ENCODE measurements around the gene METTL18.

Gene METTL18

DNA sequence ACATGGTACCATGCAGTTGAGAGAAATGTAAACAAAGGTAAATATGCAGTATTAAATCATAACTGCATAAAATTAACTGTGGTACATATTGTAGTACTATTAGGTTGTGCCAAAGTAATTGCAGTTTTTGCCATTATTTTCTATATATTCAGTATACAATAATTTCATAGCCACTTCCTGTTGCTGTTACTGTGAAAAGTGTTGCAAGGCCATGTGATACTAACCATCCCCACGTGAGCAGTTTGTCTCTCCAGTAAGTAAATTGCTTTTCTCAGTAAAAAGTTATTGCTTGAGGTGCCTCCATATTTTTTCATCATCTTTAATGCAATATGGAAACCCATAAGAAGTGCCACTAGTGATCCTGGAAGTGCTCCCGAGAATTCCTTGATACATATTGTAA, 19.6 kb upstream of the METTL18 start:
- no peak overlapping the region for H3K27ac ChIP-seq (ENCODE audit: extremely low read depth, low read depth, low read length)
- no peak overlapping the region for H3K4me3 ChIP-seq (ENCODE audit: low read depth, low read length)
- no peak for TF ChIP-seq ZFP69B (tag by site-specific recombination; IDR thresholded peaks at IDR 0.05)
- TF ChIP-seq ZNF624 (tag by site-specific recombination; IDR thresholded peaks at IDR 0.05), result no peak
- TF ChIP-seq ZNF214 (tag by site-specific recombination; IDR thresholded peaks at IDR 0.05; ENCODE audit: borderline replicate concordance), result no peak
- TF ChIP-seq, protein P1, sequence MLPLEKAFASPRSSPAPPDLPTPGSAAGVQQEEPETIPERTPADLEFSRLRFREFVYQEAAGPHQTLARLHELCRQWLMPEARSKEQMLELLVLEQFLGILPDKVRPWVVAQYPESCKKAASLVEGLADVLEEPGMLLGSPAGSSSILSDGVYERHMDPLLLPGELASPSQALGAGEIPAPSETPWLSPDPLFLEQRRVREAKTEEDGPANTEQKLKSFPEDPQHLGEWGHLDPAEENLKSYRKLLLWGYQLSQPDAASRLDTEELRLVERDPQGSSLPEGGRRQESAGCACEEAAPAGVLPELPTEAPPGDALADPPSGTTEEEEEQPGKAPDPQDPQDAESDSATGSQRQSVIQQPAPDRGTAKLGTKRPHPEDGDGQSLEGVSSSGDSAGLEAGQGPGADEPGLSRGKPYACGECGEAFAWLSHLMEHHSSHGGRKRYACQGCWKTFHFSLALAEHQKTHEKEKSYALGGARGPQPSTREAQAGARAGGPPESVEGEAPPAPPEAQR (tag by site-specific recombination; IDR thresholded peaks at IDR 0.05), result no peak
- no peak for TF ChIP-seq ZNF10 (tag by site-specific recombination; IDR thresholded peaks at IDR 0.05)
- TF ChIP-seq ZNF138 (tag by site-specific recombination; IDR thresholded peaks at IDR 0.05; ENCODE audit: borderline replicate concordance), result no peak
- TF ChIP-seq, protein P2, sequence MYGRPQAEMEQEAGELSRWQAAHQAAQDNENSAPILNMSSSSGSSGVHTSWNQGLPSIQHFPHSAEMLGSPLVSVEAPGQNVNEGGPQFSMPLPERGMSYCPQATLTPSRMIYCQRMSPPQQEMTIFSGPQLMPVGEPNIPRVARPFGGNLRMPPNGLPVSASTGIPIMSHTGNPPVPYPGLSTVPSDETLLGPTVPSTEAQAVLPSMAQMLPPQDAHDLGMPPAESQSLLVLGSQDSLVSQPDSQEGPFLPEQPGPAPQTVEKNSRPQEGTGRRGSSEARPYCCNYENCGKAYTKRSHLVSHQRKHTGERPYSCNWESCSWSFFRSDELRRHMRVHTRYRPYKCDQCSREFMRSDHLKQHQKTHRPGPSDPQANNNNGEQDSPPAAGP (tag by site-specific recombination; IDR thresholded peaks at IDR 0.05), result no peak
- TF ChIP-seq, protein P3, sequence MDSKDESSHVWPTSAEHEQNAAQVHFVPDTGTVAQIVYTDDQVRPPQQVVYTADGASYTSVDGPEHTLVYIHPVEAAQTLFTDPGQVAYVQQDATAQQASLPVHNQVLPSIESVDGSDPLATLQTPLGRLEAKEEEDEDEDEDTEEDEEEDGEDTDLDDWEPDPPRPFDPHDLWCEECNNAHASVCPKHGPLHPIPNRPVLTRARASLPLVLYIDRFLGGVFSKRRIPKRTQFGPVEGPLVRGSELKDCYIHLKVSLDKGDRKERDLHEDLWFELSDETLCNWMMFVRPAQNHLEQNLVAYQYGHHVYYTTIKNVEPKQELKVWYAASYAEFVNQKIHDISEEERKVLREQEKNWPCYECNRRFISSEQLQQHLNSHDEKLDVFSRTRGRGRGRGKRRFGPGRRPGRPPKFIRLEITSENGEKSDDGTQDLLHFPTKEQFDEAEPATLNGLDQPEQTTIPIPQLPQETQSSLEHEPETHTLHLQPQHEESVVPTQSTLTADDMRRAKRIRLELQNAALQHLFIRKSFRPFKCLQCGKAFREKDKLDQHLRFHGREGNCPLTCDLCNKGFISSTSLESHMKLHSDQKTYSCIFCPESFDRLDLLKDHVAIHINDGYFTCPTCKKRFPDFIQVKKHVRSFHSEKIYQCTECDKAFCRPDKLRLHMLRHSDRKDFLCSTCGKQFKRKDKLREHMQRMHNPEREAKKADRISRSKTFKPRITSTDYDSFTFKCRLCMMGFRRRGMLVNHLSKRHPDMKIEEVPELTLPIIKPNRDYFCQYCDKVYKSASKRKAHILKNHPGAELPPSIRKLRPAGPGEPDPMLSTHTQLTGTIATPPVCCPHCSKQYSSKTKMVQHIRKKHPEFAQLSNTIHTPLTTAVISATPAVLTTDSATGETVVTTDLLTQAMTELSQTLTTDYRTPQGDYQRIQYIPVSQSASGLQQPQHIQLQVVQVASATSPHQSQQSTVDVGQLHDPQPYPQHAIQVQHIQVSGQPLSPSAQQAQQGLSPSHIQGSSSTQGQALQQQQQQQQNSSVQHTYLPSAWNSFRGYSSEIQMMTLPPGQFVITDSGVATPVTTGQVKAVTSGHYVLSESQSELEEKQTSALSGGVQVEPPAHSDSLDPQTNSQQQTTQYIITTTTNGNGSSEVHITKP (tag by site-specific recombination; IDR thresholded peaks at IDR 0.05), result no peak
- TF ChIP-seq, protein P4, sequence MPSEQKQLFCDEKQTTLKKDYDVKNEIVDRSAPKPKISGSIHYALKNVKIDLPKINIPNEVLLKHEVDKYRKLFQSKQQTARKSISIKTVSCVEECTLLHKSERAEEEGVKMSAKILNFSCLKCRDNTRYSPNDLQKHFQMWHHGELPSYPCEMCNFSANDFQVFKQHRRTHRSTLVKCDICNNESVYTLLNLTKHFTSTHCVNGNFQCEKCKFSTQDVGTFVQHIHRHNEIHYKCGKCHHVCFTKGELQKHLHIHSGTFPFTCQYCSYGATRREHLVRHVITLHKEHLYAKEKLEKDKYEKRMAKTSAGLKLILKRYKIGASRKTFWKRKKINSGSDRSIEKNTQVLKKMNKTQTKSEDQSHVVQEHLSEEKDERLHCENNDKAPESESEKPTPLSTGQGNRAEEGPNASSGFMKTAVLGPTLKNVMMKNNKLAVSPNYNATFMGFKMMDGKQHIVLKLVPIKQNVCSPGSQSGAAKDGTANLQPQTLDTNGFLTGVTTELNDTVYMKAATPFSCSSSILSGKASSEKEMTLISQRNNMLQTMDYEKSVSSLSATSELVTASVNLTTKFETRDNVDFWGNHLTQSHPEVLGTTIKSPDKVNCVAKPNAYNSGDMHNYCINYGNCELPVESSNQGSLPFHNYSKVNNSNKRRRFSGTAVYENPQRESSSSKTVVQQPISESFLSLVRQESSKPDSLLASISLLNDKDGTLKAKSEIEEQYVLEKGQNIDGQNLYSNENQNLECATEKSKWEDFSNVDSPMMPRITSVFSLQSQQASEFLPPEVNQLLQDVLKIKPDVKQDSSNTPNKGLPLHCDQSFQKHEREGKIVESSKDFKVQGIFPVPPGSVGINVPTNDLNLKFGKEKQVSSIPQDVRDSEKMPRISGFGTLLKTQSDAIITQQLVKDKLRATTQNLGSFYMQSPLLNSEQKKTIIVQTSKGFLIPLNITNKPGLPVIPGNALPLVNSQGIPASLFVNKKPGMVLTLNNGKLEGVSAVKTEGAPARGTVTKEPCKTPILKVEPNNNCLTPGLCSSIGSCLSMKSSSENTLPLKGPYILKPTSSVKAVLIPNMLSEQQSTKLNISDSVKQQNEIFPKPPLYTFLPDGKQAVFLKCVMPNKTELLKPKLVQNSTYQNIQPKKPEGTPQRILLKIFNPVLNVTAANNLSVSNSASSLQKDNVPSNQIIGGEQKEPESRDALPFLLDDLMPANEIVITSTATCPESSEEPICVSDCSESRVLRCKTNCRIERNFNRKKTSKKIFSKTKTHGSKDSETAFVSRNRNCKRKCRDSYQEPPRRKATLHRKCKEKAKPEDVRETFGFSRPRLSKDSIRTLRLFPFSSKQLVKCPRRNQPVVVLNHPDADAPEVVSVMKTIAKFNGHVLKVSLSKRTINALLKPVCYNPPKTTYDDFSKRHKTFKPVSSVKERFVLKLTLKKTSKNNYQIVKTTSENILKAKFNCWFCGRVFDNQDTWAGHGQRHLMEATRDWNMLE (tag by site-specific recombination; conservative IDR thresholded peaks at IDR 0.05; ENCODE audit: low read depth), result no peak
- no peak for TF ChIP-seq TCF7L2 (IDR thresholded peaks at IDR 0.05; ENCODE audit: borderline replicate concordance, low read depth, low read length)
- TF ChIP-seq GLI4 (tag by site-specific recombination; IDR thresholded peaks at IDR 0.05), result no peak
- TF ChIP-seq ZNF2 (tag by site-specific recombination; IDR thresholded peaks at IDR 0.05), result no peak
- no peak for TF ChIP-seq ZNF544 (tag by site-specific recombination; IDR thresholded peaks at IDR 0.05)
- TF ChIP-seq, protein P5, sequence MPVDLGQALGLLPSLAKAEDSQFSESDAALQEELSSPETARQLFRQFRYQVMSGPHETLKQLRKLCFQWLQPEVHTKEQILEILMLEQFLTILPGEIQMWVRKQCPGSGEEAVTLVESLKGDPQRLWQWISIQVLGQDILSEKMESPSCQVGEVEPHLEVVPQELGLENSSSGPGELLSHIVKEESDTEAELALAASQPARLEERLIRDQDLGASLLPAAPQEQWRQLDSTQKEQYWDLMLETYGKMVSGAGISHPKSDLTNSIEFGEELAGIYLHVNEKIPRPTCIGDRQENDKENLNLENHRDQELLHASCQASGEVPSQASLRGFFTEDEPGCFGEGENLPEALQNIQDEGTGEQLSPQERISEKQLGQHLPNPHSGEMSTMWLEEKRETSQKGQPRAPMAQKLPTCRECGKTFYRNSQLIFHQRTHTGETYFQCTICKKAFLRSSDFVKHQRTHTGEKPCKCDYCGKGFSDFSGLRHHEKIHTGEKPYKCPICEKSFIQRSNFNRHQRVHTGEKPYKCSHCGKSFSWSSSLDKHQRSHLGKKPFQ (tag by site-specific recombination; IDR thresholded peaks at IDR 0.05), result no peak
- no peak for TF ChIP-seq WT1 (tag by site-specific recombination; IDR thresholded peaks at IDR 0.05)
- TF ChIP-seq ZNF433 (tag by site-specific recombination; IDR thresholded peaks at IDR 0.05; ENCODE audit: low read depth), result no peak
- TF ChIP-seq, protein P6, sequence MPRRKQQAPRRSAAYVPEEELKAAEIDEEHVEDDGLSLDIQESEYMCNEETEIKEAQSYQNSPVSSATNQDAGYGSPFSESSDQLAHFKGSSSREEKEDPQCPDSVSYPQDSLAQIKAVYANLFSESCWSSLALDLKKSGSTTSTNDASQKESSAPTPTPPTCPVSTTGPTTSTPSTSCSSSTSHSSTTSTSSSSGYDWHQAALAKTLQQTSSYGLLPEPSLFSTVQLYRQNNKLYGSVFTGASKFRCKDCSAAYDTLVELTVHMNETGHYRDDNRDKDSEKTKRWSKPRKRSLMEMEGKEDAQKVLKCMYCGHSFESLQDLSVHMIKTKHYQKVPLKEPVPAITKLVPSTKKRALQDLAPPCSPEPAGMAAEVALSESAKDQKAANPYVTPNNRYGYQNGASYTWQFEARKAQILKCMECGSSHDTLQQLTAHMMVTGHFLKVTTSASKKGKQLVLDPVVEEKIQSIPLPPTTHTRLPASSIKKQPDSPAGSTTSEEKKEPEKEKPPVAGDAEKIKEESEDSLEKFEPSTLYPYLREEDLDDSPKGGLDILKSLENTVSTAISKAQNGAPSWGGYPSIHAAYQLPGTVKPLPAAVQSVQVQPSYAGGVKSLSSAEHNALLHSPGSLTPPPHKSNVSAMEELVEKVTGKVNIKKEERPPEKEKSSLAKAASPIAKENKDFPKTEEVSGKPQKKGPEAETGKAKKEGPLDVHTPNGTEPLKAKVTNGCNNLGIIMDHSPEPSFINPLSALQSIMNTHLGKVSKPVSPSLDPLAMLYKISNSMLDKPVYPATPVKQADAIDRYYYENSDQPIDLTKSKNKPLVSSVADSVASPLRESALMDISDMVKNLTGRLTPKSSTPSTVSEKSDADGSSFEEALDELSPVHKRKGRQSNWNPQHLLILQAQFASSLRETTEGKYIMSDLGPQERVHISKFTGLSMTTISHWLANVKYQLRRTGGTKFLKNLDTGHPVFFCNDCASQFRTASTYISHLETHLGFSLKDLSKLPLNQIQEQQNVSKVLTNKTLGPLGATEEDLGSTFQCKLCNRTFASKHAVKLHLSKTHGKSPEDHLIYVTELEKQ (tag by site-specific recombination; IDR thresholded peaks at IDR 0.05; ENCODE audit: borderline replicate concordance), result no peak
- TF ChIP-seq KLF8 (tag by site-specific recombination; IDR thresholded peaks at IDR 0.05), result no peak
- no peak for TF ChIP-seq KLF1 (tag by site-specific recombination; IDR thresholded peaks at IDR 0.05)
- TF ChIP-seq ZNF621 (tag by site-specific recombination; IDR thresholded peaks at IDR 0.05), result no peak
- no peaks in the 10 kb centered on the region for H3K9me3 ChIP-seq (ENCODE audit: control insufficient read depth, insufficient read depth, low read depth, low read length)
- H3K4me1 ChIP-seq (ENCODE audit: control insufficient read depth, insufficient read depth, low read length), result no peaks in the 10 kb centered on the region
- ChIA-PET POLR2A (no interaction called here), CTCF (no interaction called here)
- H3K36me3 ChIP-seq (ENCODE audit: control insufficient read depth in 2 of 2, insufficient read depth in 1 of 2, low read length in 2 of 2), result peaks cover 13 to 66% of the 10 kb centered on the region in 2 experiments

All from HEK293 (cell line).